GM18870 (cell line): Measurements from ENCODE around the gene BDKRB2.

Experiments
- ATAC-seq: cut with Tn5 transposase; IDR thresholded peaks from one replicate; pipeline ENCODE4 v1.9.1; 2021; ENCODE audit warnings: moderate library complexity; ENCODE audit not compliant: unreplicated experiment

The BDKRB2 gene

DNA sequence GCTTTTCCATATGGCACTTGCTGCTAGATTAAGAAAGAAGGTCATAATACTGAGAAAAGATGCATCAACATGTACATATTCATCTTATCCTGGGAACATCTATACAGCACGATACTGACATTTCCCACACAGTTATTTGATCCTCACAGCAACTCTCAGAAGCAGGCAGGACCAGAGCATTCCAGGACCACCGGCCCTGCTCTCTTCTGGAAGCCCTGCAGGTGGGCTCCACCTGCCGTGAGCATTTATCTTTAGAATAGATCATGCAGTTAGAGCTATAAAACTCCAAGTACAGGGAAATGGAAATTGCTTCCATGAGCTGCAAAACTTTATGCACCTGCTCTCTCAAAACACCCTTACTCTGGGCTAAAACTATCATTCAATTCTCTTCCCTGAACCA lies 45.8 kb downstream of the BDKRB2 start:
- ATAC-seq, result no peak

DNA sequence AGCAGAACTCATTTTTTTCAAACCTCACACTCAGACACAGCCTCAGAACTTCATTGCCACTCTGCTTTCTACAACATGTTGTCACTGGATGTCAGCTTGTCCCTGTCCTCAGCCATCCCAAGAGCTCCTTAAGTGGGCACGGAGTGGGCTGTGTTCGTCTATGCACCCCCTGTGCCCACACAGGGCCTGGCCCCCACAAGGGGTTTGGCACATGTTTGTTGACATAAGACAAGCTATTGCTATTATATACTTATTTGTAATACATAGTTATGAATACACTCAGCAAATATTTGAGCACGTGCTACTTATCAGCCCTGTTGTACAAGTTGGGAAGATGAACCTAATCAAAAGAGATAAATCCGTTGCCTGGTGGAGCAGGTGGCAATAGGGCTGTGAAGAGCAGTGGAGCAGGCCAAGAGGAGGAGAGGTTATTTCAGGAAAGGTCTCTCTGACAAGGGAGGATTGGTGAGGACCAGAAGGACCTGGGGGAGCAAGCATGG lies 47.1 kb downstream of the BDKRB2 start:
- no peak for ATAC-seq

DNA sequence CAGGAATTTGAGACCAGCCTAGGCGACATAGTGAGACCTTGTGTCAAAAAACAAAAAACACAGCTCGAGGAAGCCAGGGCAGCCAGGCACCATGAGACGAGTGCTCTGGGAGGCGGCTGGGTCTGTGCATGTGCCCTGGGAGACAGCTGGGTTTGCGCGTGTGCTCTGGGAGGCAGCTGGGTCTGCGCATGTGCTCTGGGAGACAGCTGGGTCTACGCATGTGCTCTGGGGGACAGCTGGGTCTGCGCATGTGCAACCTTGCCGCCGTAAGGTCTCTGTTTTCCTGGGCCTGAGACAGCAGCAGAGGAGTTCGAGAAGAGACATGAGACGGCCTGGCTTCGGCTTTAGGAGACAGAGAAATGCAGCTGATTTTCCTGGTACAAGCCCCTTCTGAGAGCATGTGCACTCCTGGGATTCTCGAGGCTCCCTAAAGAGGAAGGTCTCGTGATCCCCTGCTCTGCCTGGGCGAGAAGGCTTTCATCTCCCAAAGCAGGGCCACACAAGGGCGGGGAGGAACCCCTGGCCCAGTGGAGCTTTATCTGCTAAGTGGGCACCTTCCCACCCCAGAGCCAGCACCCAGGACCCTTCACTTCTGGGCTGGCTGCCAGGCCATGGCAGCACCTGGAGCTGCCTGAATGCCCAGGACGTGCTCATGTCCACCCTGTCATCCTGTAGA lies 47.8 kb downstream of the BDKRB2 start:
- no peak for ATAC-seq

DNA sequence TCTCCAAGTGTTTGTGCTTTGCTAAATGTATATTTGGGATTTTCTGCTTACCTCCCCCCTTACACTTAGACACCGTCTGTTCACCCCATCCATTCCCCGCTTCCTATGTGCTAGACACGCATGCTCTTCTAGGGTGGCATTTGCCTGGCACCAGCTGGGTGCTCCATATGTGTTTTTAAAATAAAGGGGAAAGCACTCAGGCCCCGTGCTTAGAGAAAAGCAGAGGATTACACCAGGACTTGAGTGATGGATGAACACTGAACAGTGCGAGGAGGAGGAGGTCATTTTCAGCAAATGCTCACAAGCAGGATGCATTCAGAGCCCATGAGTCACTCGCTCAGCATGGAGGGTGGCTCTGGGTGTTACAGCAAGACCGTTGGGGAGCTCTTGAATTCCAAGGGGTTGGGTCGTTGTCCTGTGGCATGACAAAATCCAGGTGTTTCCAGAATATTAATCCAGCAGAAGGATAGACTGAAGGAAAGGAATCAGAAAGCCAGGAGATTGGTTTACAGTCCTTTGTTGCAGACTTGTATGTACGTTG lies 48.4 kb downstream of the BDKRB2 start:
- no peak for ATAC-seq

DNA sequence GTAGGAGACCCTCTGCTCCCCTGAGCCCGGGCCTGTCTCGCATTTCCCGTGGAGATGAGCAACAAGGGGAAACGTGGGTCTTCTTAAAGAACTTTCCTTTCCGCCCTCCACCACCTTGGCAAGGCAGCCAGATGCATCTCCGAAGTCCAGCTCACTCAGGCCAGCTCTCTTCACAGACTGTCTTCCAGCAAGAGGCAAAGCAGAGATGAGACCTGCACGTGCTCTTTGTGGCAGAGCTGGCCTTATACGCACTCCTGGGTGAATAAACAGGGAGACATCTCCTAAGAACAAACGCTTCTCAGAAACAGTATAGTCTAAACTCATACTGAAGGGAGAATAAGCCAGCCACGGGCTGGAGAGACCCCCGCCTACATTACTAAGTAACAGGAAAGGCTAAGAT lies 50.0 kb downstream of the BDKRB2 start:
- no peak for ATAC-seq

DNA sequence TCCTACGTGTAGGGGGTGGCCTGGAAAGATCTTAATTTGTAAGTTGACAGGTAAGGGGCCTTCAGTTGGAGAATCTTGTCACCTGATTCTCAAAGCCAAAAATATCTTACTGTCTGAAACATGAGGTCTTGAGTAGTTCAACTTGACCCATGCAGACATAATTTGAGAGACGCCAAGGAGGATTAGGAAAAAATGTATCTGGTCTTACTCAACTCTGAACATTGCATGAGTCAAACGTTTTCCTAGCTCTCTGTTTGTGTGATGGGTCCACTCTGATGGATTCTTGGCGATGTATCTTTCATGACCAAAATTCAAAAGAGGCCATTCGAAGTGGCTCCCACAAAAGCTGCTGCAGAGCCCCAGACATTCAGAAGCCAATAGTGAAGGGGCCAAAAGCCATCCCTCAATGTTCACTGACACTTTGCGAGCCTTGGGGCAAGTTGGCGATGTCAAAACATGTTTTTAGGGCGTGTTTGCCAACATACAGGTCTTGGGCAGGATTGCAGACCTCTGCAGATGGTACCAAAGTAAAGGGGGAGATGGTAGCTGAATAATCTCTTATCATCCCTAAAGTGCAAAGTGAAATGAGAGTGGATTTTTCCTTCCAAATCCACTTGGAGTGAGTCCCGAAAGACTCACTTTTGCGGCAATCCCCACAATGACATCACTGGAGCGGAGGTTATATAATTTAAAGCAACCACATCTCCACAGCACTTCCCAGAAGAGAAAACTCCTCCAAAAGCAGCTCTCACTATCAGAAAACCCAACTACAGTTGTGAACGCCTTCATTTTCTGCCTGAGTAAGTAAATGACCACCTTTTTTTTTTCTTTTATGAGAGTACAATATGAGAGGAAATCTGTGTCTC lies 51.1 kb downstream of the BDKRB2 start, which contains the start of gene BDKRB1:
Gene BDKRB1 (plus strand): TSS at position 710 of the 866 bp plus-strand sequence. CDS start 7,473 bp downstream, outside the sequence.
- ATAC-seq, result no peak

DNA sequence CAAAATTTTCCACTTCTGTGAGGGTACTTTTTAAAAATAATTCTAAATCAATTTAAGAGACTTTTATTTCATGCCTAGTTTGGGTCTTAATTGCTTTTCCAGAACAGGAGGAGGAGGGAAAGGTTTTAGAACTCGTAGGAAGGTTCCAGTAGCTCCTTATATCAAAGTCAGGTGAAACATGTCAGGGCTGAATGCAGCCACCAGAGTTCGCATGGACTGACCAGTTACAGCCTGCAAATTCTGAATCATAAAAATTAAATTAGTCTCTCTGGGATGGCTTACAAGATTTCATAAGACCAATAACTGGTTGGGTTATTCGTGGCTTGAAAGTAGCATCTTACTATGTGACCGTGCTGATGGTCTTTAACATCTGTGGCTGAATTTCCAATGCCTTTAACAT lies 51.8 kb downstream of the BDKRB2 start:
- ATAC-seq, result no peak

DNA sequence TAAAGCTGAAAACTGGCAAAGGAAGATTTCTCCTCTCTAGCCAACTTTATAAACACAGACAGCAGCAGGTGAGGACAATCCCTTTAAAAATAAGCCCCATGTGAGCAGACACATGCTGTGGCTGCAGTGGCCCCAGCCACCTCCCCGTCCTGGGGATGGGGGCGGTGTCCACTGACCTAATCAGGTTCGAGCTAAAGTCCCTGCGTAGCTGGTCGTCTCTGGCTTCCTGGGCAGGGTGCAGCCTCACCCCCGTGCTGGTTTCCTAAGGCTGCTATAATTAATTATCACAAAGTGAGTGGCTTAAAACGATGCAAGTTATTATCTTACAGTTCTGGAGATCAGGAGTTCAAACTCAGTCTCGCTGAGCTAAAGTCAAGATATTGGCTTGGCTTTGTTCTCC lies 52.4 kb downstream of the BDKRB2 start:
- ATAC-seq, result no peak

DNA sequence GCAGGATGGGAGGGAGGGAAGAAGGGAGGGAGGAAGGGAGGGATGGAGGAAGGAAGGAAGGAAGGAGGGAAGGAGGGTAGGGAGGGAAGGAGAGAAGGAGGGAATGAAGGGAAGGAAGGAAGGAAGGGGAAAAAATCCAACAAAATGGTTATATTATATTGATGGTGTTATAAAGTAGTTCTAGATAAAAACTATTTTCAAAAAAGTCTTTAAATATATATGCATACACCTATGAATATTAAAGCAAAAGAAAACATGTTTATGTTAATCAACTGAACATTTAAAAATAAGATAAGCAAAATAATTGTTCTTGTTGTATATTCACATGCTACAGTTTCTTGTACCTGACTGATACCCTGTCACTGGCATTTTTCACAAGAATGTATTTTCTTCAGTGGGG lies 53.3 kb downstream of the BDKRB2 start:
- no peak for ATAC-seq

DNA sequence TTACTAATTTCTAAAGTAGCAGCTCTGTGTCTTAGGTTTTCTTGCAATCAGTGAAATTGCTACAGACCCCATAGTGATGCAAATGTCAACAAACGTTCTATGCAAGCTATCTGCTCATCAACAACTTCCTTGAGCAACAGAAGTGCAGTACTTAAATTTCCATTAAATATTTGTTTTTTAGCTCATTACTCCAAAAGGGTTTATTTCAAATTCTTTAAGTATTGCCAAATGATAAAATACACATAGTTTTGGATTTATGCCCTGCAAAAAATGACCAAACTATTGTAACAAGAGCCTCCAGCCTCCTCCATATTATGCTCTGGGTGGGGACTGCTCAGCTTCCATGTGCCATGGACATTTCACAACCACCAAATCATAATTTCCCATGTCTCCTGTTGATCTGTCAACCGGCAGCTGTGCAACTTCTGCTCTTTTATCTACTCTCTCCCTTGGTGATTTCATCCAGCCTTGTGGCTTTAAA lies 55.7 kb downstream of the BDKRB2 start:
- no peak for ATAC-seq

DNA sequence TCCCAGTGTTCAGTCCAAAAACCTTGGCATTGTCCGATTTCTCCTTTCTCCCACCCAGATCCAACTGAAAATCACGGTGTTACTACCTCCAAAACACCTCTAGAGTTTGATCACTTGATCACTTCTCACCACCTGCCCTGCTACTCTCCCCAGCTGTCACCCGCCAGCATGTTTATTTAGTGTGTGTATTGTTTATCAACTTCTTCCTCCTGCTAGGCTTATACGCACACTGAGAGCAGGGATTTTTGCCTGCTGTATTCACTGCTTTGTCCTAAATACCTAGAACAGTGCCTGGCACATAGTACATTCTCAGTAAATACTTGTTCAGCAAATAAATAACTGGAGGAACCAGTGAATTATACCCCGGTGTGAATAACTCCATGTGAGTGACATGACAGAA lies 56.4 kb downstream of the BDKRB2 start:
- ATAC-seq, result no peak

DNA sequence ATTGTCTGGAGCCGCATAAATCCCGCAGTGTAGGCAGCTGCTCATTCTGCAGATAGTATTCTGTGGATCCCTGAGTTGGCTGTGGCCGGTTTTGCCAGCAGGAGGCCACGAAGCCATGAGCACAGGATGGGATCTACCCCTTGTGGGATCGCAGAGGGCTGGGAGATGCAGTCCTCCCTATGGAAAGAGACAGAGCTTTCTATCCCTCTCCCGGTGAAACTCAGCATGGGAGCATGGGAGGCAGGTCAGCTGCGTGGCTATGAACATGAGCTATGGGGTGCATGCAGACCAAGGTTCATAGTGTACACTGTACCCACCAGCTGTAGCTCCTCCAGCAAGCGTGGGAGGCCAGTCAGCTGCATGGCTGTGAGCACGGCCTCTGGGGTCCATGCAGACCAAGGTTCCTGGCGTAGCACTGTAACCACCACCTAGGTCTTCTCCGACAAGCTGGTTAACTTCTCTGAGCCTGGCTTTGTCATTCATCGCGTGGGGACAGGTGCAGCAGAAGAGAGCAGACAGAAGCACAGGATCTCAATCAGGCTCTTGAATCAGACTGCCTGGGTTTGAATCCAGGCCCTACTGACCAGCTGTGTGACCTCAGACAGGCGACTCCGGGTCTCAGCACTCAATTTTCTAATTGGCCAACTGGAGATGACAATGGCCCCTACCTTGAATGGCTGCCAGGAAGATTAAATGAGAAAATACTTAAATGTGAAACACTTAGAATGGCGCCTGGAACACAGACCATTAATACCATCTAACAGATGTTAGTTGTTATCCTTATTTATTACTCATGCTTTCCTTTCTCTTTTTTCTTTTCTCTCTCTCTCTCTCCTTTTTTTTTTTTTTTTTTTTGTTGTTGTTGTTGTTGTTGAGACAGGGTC lies 57.4 kb downstream of the BDKRB2 start:
- ATAC-seq, result no peak

DNA sequence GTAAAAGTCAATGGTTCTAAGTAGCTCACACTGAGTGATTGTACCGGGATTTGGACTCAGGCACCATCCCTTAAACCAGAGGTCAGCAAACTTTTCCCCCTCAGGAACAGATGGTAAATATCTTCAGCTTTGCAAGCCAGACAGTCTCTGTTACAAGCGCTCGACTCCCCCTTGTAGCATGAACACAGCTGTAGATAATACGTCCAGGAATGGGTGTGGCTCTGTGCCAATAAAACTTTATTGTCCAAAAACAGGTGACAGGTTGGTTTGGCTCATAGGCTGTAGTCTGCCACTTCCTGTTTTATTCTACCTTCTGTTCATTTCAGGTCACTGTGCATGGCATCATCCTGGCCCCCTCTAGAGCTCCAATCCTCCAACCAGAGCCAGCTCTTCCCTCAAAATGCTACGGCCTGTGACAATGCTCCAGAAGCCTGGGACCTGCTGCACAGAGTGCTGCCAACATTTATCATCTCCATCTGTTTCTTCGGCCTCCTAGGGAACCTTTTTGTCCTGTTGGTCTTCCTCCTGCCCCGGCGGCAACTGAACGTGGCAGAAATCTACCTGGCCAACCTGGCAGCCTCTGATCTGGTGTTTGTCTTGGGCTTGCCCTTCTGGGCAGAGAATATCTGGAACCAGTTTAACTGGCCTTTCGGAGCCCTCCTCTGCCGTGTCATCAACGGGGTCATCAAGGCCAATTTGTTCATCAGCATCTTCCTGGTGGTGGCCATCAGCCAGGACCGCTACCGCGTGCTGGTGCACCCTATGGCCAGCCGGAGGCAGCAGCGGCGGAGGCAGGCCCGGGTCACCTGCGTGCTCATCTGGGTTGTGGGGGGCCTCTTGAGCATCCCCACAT lies 58.9 kb downstream of the BDKRB2 start:
- no peak for ATAC-seq

DNA sequence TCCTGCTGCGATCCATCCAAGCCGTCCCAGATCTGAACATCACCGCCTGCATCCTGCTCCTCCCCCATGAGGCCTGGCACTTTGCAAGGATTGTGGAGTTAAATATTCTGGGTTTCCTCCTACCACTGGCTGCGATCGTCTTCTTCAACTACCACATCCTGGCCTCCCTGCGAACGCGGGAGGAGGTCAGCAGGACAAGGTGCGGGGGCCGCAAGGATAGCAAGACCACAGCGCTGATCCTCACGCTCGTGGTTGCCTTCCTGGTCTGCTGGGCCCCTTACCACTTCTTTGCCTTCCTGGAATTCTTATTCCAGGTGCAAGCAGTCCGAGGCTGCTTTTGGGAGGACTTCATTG lies 59.5 kb downstream of the BDKRB2 start:
- ATAC-seq, result no peak

DNA sequence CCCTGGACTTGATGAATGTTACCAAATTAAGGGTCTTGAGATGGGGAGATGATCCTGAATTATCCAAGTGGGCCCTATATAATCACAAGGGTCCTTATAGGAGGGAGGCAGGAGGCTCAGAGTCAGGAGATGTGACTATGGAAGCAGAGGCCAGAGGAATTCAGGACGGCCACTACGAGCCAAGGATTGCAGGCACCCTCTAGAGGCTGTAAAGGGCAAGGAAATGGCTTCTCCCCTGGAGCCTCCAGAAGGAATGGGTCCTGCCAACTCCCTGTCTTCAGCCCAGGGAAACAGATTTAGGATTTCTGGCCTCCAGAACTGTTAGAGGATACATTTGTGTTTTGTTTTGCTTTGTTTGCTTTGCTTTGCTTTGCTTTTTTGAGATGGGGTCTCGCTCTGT lies 60.2 kb downstream of the BDKRB2 start:
- ATAC-seq, result no peak

DNA sequence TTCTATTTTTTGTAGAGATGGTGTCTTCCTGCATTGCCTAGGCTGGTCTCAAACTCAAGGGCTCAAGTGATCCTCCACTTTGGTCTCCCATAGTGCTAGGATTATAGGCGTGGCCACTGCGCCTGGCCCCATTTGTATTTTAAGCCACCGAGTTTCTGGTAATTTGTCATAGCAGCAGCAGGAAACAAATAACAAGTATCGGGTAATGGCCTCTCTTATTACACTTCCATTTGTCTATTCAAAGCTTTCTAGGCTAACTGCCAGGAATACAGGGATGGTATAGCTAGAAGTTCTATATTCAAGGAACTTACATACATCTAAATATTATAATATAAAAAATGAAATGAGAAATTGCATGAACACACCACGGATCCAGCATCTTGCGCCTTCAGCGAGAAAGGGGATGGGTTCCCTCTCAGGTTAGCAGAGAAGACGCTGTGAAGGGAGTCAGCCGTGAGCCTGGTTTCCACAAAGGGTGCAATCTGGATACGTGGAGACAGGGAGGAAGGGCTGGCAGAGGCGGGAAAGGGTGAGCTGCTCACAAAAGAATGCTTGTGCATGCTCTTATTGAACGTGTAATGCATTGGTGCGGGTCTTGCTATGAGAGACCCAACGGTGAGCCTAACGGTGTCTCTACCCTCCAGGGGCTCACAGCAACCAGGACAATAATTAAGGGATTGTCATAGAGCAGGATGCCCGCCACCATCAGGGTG lies 60.9 kb downstream of the BDKRB2 start:
- no peak for ATAC-seq

DNA sequence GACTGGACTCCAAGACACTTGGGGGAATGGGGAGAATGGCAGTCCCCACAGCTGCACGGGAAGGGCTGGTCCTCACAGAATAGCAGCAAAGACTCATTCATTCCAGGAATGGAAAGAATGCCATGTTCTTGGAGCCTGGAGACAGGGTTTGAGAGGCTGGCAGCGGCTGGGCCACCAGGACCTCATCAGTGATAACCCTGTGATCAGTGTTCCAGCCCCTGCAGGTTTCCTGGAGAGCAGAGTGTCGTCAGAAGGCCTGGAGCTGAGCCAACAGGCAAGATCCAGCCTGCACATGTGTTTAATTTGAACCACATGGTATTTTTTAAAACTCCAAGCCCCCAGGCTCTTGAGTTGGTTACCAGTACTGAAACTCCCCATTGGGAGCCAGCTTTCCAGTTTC lies 62.7 kb downstream of the BDKRB2 start:
- no peak for ATAC-seq

DNA sequence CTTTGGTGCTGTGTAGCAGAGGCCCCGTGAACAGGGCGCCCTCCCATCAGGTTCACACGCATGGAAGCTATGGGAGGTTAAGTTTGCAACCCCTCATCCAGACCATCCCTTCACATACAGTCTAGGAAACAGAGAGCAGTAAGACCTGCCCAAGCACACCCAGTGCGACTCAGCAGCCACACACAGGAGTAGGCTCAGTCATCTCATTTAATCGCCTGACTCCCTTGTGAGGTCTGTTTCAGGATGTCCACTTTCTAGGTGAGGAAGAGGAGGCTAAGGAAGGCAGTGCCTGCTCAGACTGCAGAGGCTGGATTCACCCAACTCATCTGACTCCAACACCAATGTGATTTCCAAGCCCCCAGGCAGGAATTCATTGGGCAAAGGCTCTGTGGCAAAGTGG lies 63.3 kb downstream of the BDKRB2 start:
- ATAC-seq, result no peak
